OCI-LY3 (cell line): Measurements from ENCODE around the gene MIF4GD.

Experiments used
- H2AFZ ChIP-seq: fragments of 200-600, 300-600 bp; shearing (Covaris generic); 2 replicates; pipeline ENCODE4 v1.6.0; 2014; ENCODE audit warnings: antibody characterized with exemption, low read depth, low read length
- H3K27ac ChIP-seq: fragments of 200-600, 300-600 bp; sonication (generic); 2 replicates; pipeline ENCODE4 v1.5.1; 2014; ENCODE audit warnings: mild to moderate bottlenecking, low read length, moderate library complexity, mixed read lengths
- H3K27me3 ChIP-seq: fragments of 200-600, 300-600 bp; sonication (generic); 2 replicates; pipeline ENCODE4 v1.6.1; 2014; ENCODE audit warnings: low read depth, low read length, mixed read lengths
- H3K36me3 ChIP-seq: fragments of 200-600, 300-600 bp; sonication (generic); replicated peaks from 2 replicates; pipeline ENCODE3; 2014; ENCODE audit warnings: low read depth, low read length, mixed read lengths
- H3K4me1 ChIP-seq: fragments of 300-600, 200-600 bp; sonication (generic); 2 replicates; pipeline ENCODE4 v1.6.1; 2014; ENCODE audit warnings: low read length, mixed read lengths
- H3K4me2 ChIP-seq: fragments of 200-600, 300-600 bp; sonication (generic); 2 replicates; pipeline ENCODE4 v1.6.1; 2014; ENCODE audit warnings: low read length, mixed read lengths
- H3K4me3 ChIP-seq: fragments of 300-600, 200-600 bp; sonication (generic); 2 replicates; pipeline ENCODE4 v1.5.1; 2014; ENCODE audit warnings: antibody characterized with exemption, mild to moderate bottlenecking, low read length, moderate library complexity
- H3K79me2 ChIP-seq: fragments of 300-600, 200-600 bp; shearing (Covaris generic); 2 replicates; pipeline ENCODE4 v1.6.1; 2014; ENCODE audit warnings: mild to moderate bottlenecking, low read length, mixed read lengths
- H3K9ac ChIP-seq: fragments of 300-600, 200-600 bp; shearing (Covaris generic); 2 replicates; pipeline ENCODE4 v1.6.0; 2014; ENCODE audit warnings: mild to moderate bottlenecking, low read length, moderate library complexity
- H3K9me3 ChIP-seq: fragments of 200-600, 300-600 bp; shearing (Covaris generic); 2 replicates; pipeline ENCODE4 v1.6.1; 2014; ENCODE audit warnings: low read length, mixed read lengths; ENCODE audit not compliant: insufficient read depth
- H4K20me1 ChIP-seq: fragments of 200-600, 300-600 bp; sonication (generic); 2 replicates; pipeline ENCODE4 v1.6.1; 2016; ENCODE audit warnings: low read length, mixed read lengths; ENCODE audit not compliant: insufficient read depth
- EZH2phosphoT487 ChIP-seq: fragments of 200-600 bp; shearing (Covaris generic); IDR thresholded peaks from 2 replicates; pipeline ENCODE4 v1.6.1; 2018; ENCODE audit warnings: antibody characterized with exemption, mixed run types, low read depth
- TF ChIP-seq, protein P1 (sequence below): fragments of 200-600, 300-600 bp; sonication (generic); IDR thresholded peaks from 2 replicates; pipeline ENCODE4 v1.5.1; 2014; ENCODE audit warnings: antibody characterized with exemption, low read length, low read depth

Gene MIF4GD

DNA sequence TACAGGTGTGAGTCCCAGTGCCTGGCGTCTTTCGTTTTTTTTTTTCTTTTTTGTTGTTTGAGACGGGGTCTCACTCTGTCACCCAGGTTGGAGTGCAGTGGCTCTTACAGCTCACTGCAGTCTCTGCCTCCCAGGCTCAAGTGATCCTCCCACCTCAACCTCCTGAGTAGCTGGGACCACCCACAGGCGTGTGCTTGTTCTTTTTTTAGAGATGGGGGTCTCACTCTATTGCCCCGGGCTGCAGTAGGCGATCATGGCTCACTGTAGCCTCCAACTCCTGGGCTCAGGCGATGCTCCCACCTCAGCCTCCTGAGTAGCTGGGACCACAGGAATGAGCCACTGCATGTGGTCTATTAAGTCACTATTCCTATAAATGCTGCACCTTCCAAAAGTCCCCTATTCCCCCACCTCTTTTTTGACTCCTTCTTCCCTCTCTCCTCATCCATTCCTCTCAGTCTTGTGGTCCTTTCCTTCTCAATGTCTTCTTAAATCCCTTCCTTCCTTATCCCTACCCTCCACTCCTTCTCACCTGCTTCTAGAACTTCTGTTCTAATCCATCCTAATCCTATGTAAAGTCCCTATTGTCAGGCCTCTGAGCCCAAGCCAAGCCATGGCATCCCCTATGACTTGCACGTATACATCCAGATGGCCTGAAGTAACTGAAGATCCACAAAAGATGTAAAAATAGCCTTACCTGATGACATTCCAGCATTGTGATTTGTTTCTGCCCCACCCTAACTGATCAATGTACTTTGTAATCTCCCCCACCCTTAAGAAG, 18.8 kb downstream of the MIF4GD start:
- Histone ChIP-seq H3K27ac (peak overlapping the region; percentile 79), H3K9me3 (no peaks in the 10 kb centered on the region), H3K27me3 (no peaks in the 10 kb centered on the region), H3K4me1 (peaks cover 34% of the 10 kb centered on the region), H3K79me2 (peaks cover 40% of the 10 kb centered on the region), H2AFZ (no peak overlapping the region), H3K9ac (peak overlapping the region; percentile 36; the same call in 1 of the 2 replicates), H4K20me1 (no peaks in the 10 kb centered on the region), H3K4me2 (peak overlapping the region; percentile 73), H3K4me3 (peak overlapping the region; percentile 38; the same call in 1 of the 2 replicates), H3K36me3 (no peaks in the 10 kb centered on the region)
- no peak for TF ChIP-seq EZH2phosphoT487

DNA sequence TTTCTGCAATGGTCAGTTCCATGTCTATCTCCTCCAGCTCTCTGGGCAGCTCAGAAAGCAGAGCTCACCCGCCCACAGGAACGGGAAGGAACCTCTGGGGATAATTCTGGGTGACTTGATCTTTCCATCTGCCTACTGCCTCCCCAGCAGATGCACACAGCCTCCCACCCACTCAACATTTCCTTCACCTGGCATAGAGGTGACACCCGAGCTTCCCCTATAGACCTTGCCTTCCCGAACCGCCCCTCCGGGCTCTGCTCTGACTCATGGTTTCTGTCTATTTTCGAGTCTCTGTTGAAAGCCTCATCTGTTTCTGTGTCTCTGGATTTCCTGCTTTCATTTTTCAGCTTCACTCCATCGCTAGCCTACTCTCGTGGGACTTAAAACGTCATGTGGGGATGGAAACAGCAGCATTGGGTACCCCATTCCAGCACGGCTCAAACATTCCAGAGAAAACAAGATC, 21.0 kb downstream of the MIF4GD start:
- Histone ChIP-seq H3K4me3 (peak overlapping the region; percentile 62), H3K4me1 (peaks cover 44% of the 10 kb centered on the region), H3K36me3 (peaks cover 14% of the 10 kb centered on the region), H3K27ac (peak overlapping the region; percentile 79), H3K27me3 (no peaks in the 10 kb centered on the region), H4K20me1 (no peaks in the 10 kb centered on the region), H3K9ac (peak overlapping the region; percentile 50; the same call in 1 of the 2 replicates), H3K79me2 (peaks cover 43% of the 10 kb centered on the region), H2AFZ (no peak overlapping the region), H3K9me3 (no peaks in the 10 kb centered on the region), H3K4me2 (peak overlapping the region; percentile 73)
- no peak for TF ChIP-seq EZH2phosphoT487
- TF ChIP-seq, protein P1, sequence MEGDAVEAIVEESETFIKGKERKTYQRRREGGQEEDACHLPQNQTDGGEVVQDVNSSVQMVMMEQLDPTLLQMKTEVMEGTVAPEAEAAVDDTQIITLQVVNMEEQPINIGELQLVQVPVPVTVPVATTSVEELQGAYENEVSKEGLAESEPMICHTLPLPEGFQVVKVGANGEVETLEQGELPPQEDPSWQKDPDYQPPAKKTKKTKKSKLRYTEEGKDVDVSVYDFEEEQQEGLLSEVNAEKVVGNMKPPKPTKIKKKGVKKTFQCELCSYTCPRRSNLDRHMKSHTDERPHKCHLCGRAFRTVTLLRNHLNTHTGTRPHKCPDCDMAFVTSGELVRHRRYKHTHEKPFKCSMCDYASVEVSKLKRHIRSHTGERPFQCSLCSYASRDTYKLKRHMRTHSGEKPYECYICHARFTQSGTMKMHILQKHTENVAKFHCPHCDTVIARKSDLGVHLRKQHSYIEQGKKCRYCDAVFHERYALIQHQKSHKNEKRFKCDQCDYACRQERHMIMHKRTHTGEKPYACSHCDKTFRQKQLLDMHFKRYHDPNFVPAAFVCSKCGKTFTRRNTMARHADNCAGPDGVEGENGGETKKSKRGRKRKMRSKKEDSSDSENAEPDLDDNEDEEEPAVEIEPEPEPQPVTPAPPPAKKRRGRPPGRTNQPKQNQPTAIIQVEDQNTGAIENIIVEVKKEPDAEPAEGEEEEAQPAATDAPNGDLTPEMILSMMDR, result no peak

DNA sequence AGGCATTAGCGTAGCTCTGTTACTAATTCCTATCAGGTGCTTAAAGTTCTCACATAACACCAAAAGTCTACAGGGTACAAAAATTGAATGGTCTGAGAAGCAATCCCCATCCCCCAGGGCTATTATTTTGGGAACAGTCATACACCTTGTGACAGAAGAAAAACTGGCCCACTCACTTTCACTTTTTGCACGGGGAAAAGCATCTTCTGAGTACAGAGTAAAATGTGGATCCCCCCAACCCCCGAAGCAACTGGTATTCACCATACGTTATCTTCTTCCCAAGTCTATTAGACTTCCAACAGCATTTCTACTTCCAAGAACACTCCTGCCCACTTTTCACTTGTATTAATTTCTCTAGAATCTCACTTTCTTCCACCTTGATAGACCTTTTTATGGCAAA, 21.5 kb downstream of the MIF4GD start:
- no peak overlapping the region for H2AFZ ChIP-seq
- peak overlapping the region; percentile 79 for H3K27ac ChIP-seq
- peak overlapping the region; percentile 73 for H3K4me2 ChIP-seq
- H3K9me3 ChIP-seq, result no peaks in the 10 kb centered on the region
- no peaks in the 10 kb centered on the region for H3K27me3 ChIP-seq
- peak overlapping the region; percentile 50; the same call in 1 of the 2 replicates for H3K9ac ChIP-seq
- no peaks in the 10 kb centered on the region for H4K20me1 ChIP-seq
- peak overlapping the region; percentile 62; the same call in 1 of the 2 replicates for H3K4me3 ChIP-seq
- peaks cover 43% of the 10 kb centered on the region for H3K79me2 ChIP-seq
- TF ChIP-seq EZH2phosphoT487, result no peak
- TF ChIP-seq, protein P1, result no peak
- peaks cover 49% of the 10 kb centered on the region for H3K4me1 ChIP-seq
- H3K36me3 ChIP-seq, result peaks cover 18% of the 10 kb centered on the region

- H3K4me1 ChIP-seq, result peaks cover 70% of the 10 kb centered on the region
- H3K9ac ChIP-seq, result no peak overlapping the region
- peaks cover 35% of the 10 kb centered on the region for H3K79me2 ChIP-seq
- H3K4me3 ChIP-seq, result no peak overlapping the region
- H2AFZ ChIP-seq, result no peak overlapping the region
- no peaks in the 10 kb centered on the region for H3K27me3 ChIP-seq
- H3K9me3 ChIP-seq, result no peaks in the 10 kb centered on the region
- TF ChIP-seq, protein P1, result no peak
- TF ChIP-seq EZH2phosphoT487, result no peak
- no peak overlapping the region for H3K4me2 ChIP-seq
- H3K36me3 ChIP-seq, result peaks cover 40% of the 10 kb centered on the region
- no peaks in the 10 kb centered on the region for H4K20me1 ChIP-seq
- H3K27ac ChIP-seq, result no peak overlapping the region
These were observed 24.6 kb downstream of the MIF4GD start for GRCh38 chr17:75246404-75246803.
